HepG2 (cell line): ENCODE data around the gene TRPM5. TPM values are rescaled to one million over a fixed set of nuclear protein-coding genes. Genes with fewer than 3 reads are reported as not detected.

Source experiments
- ATF7-NPFF ChIP-seq: sonication (generic); formaldehyde crosslinking; IDR thresholded peaks from 2 replicates; pipeline ENCODE4 v1.8.1; 2023; ENCODE audit warnings: mild to moderate bottlenecking, low read depth, missing genetic modification reagents, moderate library complexity
- GFI1 ChIP-seq: sonication (generic); formaldehyde crosslinking; IDR thresholded peaks from 2 replicates; pipeline ENCODE4 v1.5.0; 2020; ENCODE audit warnings: missing genetic modification reagents, mild to moderate bottlenecking, borderline replicate concordance
- MBD4 ChIP-seq: IDR thresholded peaks from 2 replicates; pipeline ENCODE4 v1.6.1; 2012; ENCODE audit warnings: low read length, inconsistent platforms, borderline replicate concordance
- NONO ChIP-seq, 2 experiments: fragments of 450-650 bp in 1 of 2; sonication (generic) in 1 of 2; formaldehyde crosslinking in 1 of 2; IDR thresholded peaks in 1 of 2; conservative IDR thresholded peaks in 1 of 2; 2 replicates each; pipeline versions ENCODE4 v1.6.1 to v1.8.0; 2017 to 2022; ENCODE audit warnings: mild to moderate bottlenecking in 1 of 2, missing genetic modification reagents in 1 of 2, moderate library complexity in 1 of 2
- PAWR ChIP-seq: sonication (generic); formaldehyde crosslinking; IDR thresholded peaks from 2 replicates; pipeline ENCODE4 v1.4.0; 2020; ENCODE audit warnings: missing genetic modification reagents, mild to moderate bottlenecking, borderline replicate concordance
- YEATS2 ChIP-seq: sonication (generic); formaldehyde crosslinking; IDR thresholded peaks from 2 replicates; pipeline ENCODE4 v1.4.0; 2020; ENCODE audit warnings: missing genetic modification reagents, borderline replicate concordance
- ZNF10 ChIP-seq: sonication (generic); formaldehyde crosslinking; IDR thresholded peaks from 2 replicates; pipeline ENCODE4 v1.4.0; 2020; ENCODE audit warnings: mild to moderate bottlenecking, low read depth, missing genetic modification reagents, borderline replicate concordance
- ZNF207 ChIP-seq: fragments of 450-650 bp; IDR thresholded peaks from 2 replicates; pipeline ENCODE4 v1.6.1; 2016; ENCODE audit warnings: antibody characterized with exemption, borderline replicate concordance
- ZNF629 ChIP-seq: sonication (generic); formaldehyde crosslinking; conservative IDR thresholded peaks from 2 replicates; pipeline ENCODE4 v1.5.0; 2020; ENCODE audit warnings: missing genetic modification reagents
- ZNF883 ChIP-seq: sonication (generic); formaldehyde crosslinking; IDR thresholded peaks from 2 replicates; pipeline ENCODE4 v1.5.1; 2020; ENCODE audit warnings: mild to moderate bottlenecking, missing genetic modification reagents; ENCODE audit errors: not compliant biosample characterization
- polyA plus RNA-seq, 8 experiments: library from polyadenylated mRNA; depleted of rRNA in 3 of 8; stranded (reverse) in 7 of 8; unstranded in 1 of 8; fragments of >200 nt; fragmentation: Illumina TruSeq in 4 of 8; extraction: Trizol in 4 of 8; gene quantifications; 2 replicates each; pipeline versions ENCODE4 v1.2.1 to v1.2.3, GENCODE V29; 2011 to 2016; ENCODE audit warnings: low read depth in 4 of 8, missing spikeins in 1 of 8, mixed read lengths in 1 of 8; ENCODE audit not compliant: insufficient read depth in 1 of 8
- total RNA-seq, 5 experiments: library from RNA; depleted of rRNA; stranded (reverse); fragments of >200 nt; fragmentation: Illumina TruSeq; extraction: Trizol; gene quantifications; 2 replicates each; pipeline ENCODE4 v1.2.3, GENCODE V29; 2016; ENCODE audit warnings: low read depth in 1 of 5
- TF ChIP-seq, protein P1 (sequence below): sonication (generic); formaldehyde crosslinking; IDR thresholded peaks from 2 replicates; pipeline ENCODE4 v1.5.1; 2020; ENCODE audit warnings: mild to moderate bottlenecking, missing genetic modification reagents
- TF ChIP-seq, protein P2 (sequence below): sonication (generic); formaldehyde crosslinking; IDR thresholded peaks from 2 replicates; pipeline ENCODE4 v1.4.0; 2020; ENCODE audit warnings: missing genetic modification reagents
- TF ChIP-seq, protein P3 (sequence below): sonication (generic); formaldehyde crosslinking; IDR thresholded peaks from 2 replicates; pipeline ENCODE4 v1.9.0; 2021; ENCODE audit warnings: missing genetic modification reagents, mild to moderate bottlenecking, borderline replicate concordance

Gene TRPM5
- total and polyA plus RNA-seq, 2 of the 13 experiments (the other 11 are each of a cell fraction or from before 2014, with no cell fraction given), result 0.12 TPM; not detected in 1

DNA sequence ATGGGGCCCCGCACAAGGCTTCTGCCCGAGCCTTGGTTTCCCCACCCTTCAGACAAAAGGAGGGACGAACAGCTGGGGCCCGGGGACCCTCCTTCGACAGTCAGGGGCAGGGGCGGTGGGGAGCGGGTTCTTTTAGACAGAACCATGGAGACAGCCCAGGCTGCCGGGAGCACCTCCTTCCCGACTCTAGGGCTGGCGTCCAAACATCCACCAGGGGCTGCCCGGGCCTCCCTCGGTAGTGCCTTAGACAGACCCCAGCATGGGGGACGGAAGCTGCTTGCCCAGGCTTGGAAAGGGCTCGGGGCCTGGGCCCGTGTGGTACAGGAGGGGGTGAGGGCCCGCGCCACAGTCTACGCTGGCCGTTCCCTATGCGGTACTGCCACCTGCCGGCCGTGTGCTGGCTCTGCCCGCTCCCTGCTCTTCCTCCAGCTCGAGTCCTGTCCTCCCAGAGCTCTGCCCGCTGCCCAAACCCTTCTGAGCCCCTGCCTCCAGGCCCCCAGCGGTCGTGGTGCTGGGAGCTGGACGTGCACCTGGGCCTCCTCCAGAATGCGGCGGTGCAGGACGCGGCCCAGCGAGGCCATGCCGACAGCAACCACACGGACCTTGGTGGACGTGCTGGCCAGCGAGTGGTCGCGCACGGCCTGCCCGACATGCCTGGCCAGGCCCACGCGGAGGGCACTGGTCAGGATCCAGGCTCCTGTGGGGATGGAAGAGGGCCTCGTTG, 23.6 kb downstream of the TRPM5 start (continued):
- TF ChIP-seq, protein P1, sequence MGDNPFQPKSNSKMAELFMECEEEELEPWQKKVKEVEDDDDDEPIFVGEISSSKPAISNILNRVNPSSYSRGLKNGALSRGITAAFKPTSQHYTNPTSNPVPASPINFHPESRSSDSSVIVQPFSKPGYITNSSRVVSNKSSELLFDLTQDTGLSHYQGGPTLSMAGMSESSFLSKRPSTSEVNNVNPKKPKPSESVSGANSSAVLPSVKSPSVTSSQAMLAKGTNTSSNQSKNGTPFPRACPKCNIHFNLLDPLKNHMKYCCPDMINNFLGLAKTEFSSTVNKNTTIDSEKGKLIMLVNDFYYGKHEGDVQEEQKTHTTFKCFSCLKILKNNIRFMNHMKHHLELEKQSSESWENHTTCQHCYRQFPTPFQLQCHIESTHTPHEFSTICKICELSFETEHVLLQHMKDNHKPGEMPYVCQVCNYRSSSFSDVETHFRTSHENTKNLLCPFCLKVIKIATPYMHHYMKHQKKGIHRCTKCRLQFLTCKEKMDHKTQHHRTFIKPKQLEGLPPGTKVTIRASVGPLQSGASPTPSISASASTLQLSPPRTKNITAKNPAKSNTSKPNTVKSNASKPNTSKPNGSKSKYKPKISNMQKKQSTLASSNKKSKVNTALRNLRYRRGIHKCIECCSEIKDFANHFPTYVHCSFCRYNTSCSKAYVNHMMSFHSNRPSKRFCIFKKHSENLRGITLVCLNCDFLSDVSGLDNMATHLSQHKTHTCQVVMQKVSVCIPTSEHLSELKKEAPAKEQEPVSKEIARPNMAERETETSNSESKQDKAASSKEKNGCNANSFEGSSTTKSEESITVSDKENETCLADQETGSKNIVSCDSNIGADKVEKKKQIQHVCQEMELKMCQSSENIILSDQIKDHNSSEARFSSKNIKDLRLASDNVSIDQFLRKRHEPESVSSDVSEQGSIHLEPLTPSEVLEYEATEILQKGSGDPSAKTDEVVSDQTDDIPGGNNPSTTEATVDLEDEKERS, result no peak
- TF ChIP-seq PAWR (CRISPR knock-in tag) (no peak), ZNF883 (CRISPR knock-in tag) (no peak), ZNF207 (no peak), GFI1 (no peak), NONO (IDR thresholded peaks at IDR 0.05) (no peak), NONO (CRISPR knock-in tag; conservative IDR thresholded peaks at IDR 0.05) (peak; percentile 52; the same call in 1 of the 2 replicates), ZNF629 (CRISPR knock-in tag) (0 out of 2 replicates have a peak, but pooled peaks have one; percentile 11), MBD4 (no peak), YEATS2 (no peak), ATF7-NPFF (CRISPR knock-in tag) (no peak), ZNF10 (CRISPR knock-in tag) (no peak)
- TF ChIP-seq, protein P2, sequence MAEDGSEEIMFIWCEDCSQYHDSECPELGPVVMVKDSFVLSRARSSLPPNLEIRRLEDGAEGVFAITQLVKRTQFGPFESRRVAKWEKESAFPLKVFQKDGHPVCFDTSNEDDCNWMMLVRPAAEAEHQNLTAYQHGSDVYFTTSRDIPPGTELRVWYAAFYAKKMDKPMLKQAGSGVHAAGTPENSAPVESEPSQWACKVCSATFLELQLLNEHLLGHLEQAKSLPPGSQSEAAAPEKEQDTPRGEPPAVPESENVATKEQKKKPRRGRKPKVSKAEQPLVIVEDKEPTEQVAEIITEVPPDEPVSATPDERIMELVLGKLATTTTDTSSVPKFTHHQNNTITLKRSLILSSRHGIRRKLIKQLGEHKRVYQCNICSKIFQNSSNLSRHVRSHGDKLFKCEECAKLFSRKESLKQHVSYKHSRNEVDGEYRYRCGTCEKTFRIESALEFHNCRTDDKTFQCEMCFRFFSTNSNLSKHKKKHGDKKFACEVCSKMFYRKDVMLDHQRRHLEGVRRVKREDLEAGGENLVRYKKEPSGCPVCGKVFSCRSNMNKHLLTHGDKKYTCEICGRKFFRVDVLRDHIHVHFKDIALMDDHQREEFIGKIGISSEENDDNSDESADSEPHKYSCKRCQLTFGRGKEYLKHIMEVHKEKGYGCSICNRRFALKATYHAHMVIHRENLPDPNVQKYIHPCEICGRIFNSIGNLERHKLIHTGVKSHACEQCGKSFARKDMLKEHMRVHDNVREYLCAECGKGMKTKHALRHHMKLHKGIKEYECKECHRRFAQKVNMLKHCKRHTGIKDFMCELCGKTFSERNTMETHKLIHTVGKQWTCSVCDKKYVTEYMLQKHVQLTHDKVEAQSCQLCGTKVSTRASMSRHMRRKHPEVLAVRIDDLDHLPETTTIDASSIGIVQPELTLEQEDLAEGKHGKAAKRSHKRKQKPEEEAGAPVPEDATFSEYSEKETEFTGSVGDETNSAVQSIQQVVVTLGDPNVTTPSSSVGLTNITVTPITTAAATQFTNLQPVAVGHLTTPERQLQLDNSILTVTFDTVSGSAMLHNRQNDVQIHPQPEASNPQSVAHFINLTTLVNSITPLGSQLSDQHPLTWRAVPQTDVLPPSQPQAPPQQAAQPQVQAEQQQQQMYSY (CRISPR knock-in tag), result no peak
- TF ChIP-seq, protein P3, sequence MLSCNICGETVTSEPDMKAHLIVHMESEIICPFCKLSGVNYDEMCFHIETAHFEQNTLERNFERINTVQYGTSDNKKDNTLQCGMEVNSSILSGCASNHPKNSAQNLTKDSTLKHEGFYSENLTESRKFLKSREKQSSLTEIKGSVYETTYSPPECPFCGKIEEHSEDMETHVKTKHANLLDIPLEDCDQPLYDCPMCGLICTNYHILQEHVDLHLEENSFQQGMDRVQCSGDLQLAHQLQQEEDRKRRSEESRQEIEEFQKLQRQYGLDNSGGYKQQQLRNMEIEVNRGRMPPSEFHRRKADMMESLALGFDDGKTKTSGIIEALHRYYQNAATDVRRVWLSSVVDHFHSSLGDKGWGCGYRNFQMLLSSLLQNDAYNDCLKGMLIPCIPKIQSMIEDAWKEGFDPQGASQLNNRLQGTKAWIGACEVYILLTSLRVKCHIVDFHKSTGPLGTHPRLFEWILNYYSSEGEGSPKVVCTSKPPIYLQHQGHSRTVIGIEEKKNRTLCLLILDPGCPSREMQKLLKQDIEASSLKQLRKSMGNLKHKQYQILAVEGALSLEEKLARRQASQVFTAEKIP (CRISPR knock-in tag), result no peak
